Measurements from ENCODE around the gene ATP6V1F.
A peak's percentile ranks its signal among the peaks of the same experiment; 100 is the strongest.
"Not testable (repeated sequence)": the region's sequence is repeated elsewhere in the genome, so short reads cannot be mapped to it uniquely, and the experiment has no call there.

ATP6V1F gene

GRCh38 chr7:128903621-128904361 is 41.1 kb downstream of the ATP6V1F start:
- no peak for DNase-seq

GRCh38 chr7:128904381-128905197 is 41.9 kb downstream of the ATP6V1F start:
- peak; percentile 46 for DNase-seq

- DNase-seq, result no peak
These were observed 43.5 kb downstream of the ATP6V1F start for GRCh38 chr7:128906001-128906765.

GRCh38 chr7:128906766-128907559 is 44.3 kb downstream of the ATP6V1F start:
- DNase-seq, result no peak

GRCh38 chr7:128908750-128909624 is 46.3 kb downstream of the ATP6V1F start:
- no peak for DNase-seq

GRCh38 chr7:128909625-128910568 is 47.2 kb downstream of the ATP6V1F start:
- DNase-seq, result peak; percentile 47

GRCh38 chr7:128910569-128910945 is 47.9 kb downstream of the ATP6V1F start, which contains the start of gene KCP:
TSS of gene KCP (minus strand) at chr7:128910709. CDS start at chr7:128910676, 33 bp downstream.
- DNase-seq, result no peak

- no peak for DNase-seq
These were observed 48.9 kb downstream of the ATP6V1F start for GRCh38 chr7:128911423-128912031.

- no peak for DNase-seq
These were observed 49.6 kb downstream of the ATP6V1F start for GRCh38 chr7:128912281-128912680.

GRCh38 chr7:128912709-128913495 is 50.2 kb downstream of the ATP6V1F start:
- not testable (repeated sequence) for DNase-seq

- DNase-seq, result no peak
These were observed 51.4 kb downstream of the ATP6V1F start for GRCh38 chr7:128913870-128914565.

- DNase-seq, result no peak
These were observed 52.0 kb downstream of the ATP6V1F start for GRCh38 chr7:128914566-128915151.

GRCh38 chr7:128915271-128915819 is 52.7 kb downstream of the ATP6V1F start:
- DNase-seq, result no peak

Measured in DMS79 treated with DMSO at 0.1 percent for 48 hours (cell line).